GM21390 (cell line): ENCODE measurements around the gene HPSE2.
"Not testable (repeated sequence)": the region's sequence is repeated elsewhere in the genome, so short reads cannot be mapped to it uniquely, and the experiment has no call there.

Experiments used
- ATAC-seq: cut with Tn5 transposase; IDR thresholded peaks from one replicate; pipeline ENCODE4 v1.9.1; 2021; ENCODE audit not compliant: unreplicated experiment

Gene HPSE2

GRCh38 chr10:98577578-98577977, 658.1 kb downstream of the HPSE2 start:
- no peak for ATAC-seq

DNA sequence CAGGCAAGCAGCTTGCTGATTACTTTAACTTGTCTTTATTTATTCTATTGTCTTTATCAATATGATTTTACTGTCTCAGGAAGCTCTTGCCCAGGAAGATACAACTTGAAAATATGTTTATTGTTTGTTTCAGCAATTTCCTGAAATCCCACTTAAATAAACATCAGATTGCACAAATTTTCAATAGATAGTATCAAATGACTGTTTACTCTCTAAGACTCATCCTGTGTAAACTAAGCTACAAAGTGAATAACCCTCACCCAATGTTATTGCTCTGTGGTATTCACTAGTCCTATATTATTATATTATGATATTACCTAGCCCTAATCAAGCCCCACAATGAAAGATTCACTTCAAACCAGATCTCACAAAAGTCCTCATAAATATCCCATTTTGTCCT, 658.5 kb downstream of the HPSE2 start:
- no peak for ATAC-seq

GRCh38 chr10:98576096-98576495, 659.6 kb downstream of the HPSE2 start:
- no peak for ATAC-seq

DNA sequence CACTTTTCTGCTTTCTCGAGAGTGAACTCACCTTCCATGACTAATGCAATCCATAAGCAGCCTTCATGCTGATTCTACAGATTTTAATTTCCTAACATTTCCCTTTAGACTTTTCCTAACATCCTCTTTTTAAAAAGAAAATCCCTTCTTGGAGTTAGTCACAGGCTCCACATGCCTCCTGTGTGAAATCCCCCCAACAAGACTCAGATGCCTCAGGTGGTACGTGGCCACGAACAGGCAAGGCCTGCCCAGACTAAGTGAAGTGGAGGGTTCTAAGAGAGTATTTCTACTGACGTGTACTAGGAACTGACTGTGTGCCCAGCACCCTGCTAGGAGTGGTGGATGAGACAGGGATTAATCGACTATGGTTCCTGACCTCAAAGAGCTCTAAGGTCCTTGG, 663.1 kb downstream of the HPSE2 start:
- no peak for ATAC-seq

DNA sequence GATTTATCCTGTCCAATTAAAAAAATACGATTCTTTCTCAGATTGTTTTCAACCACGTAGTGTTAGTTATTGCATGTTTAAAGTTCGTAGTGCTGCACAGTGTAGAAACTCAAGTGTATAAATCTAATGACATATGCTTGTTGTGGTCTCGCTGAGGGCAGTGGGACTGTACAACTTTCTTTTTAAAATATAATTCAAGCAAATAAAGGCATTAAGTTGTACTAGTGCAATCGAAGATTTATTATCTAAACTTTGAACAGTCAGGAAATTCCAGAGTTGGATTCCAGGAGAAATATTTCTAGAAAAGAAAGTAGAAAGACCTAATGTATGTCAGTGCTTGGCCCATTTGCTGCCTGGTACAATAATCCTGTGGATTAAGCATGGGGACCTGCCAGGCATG, 664.8 kb downstream of the HPSE2 start:
- no peak for ATAC-seq

DNA sequence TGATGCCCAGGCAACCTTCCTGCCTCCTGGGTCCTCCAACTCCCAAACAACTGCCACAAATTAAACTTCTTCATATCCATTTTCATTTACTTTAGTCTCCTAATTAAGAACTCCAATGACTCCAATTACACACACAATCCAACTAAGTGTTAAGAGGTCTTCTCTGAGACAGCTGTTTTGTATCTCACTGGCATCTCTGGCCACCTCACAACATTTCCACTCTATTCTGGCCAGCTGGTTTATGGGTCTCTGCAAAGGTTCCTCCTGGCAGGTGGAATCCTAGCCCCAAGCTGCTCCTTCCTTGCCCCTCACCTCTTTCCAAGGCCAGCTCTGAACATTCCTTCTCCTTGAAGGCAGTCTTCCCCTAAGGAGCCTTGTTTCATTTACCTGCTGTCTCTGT, 665.8 kb downstream of the HPSE2 start:
- no peak for ATAC-seq

GRCh38 chr10:98568551-98568950, 667.1 kb downstream of the HPSE2 start:
- no peak for ATAC-seq

DNA sequence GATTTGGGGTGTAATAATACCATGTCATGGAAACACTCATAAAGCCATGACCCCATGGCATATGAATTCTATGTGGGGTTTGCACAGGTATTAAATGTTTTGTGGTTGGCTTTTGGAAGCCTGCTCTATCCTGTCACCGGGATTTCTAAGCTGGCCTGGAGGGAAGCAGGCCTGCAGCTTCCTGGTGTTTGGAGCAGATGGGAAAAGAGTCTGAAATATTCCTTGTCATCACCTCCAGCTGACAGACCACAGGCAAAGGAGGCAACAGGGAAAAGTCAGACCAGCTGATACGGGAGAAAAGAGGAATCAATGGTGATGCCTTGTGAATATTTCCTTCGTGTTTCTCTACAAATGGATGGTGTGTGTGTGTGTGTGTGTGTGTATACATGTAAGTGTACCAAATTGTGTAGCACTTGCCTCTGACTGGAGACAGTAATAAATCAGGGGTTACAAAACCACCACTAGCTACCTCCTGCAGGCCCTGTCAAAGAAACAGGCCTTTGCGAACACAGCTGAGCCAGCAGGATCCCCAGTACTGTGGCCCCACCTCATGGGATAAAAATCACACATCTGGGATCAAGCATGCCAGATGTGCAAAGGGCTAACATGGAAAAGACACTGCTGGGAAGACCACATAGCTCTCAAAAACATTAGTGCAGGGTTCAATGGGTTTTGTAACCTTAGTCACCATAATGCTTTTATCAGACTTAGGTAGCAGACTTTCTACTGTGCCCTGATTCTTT, 668.1 kb downstream of the HPSE2 start:
- ATAC-seq, result no peak

GRCh38 chr10:98563811-98564210, 671.8 kb downstream of the HPSE2 start:
- ATAC-seq, result no peak

DNA sequence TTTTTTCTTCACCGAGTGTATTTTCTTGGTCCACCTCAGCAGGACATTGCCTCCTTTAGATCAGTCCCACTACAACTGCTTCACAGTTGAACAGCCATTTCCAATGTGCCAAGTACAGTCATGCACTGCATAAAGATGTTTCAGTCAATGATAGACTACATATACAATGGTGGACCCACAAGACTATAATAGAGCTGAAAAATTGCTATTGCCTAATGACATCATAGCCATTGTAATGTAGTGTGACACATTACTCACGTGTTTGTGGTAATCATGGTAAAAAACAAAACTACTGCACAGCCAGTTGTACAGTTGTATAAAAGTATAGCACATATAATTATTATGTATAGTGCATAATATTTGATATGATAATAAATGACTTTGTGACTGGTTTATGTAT, 675.1 kb downstream of the HPSE2 start:
- no peak for ATAC-seq

DNA sequence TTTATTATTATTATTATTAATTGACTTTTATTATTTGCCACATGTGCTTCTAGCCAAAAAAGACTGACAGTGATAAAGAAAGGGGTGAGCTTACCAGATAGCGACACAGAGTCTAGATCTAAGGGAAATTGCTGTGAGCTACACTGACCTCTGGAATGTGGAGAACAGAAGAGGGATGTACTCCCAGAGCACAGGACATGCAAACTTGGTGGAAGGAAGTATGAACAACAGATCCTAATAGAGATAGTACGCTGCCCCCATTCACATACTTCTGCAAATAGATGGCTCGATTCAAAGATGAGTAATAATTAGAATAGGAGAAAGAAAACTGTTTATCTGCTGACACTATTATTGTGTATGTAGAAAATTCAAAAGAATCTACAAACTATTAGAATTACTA, 679.6 kb downstream of the HPSE2 start:
- ATAC-seq, result no peak

DNA sequence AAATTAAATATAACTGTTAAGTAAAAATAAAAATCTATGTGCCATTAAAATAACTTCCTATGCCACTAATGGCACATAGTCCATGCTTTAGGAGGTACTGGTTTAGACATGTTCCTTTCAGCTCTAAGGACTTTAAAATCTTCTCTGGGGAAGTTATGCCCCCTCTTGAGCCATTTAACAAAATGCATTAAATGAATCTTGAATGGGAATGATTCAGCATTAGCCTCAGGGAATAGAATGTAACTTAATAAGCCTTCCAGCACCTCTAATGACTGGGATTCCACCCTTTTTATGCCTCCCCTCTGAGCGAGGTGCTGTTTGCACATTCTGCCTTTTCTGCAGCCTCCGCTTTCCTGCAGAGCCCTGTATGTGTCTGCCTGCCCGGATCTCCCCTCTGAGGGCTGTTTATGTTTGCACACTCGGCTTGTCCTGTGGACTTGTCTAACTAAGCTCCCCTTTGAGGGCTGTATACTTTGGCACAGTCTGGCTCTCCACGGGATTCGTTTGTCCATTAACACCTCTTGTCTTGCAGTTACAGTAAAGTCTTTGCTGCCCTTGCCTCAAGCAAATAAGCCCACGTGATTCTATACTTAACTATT, 680.5 kb downstream of the HPSE2 start:
- ATAC-seq, result no peak

DNA sequence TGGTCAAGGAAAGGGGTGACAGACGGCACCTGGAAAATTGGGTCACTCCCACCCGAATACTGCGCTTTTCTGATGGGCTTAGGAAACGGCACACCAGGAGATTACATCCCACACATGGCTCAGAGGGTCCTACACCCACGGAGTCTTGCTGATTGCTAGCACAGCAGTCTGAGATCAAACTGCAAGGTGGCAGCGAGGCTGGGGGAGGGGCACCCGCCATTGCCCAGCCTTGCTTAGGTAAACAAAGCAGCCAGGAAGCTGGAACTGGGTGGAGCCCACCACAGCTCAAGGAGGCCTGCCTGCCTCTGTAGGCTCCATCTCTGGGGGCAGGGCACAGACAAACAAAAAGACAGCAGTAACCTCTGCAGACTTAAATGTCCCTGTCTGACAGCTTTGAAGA, 694.1 kb downstream of the HPSE2 start:
- not testable (repeated sequence) for ATAC-seq

- ATAC-seq, result no peak
These were observed 696.1 kb downstream of the HPSE2 start for GRCh38 chr10:98539578-98539977.

GRCh38 chr10:98538472-98538871, 697.2 kb downstream of the HPSE2 start:
- ATAC-seq, result no peak

GRCh38 chr10:98536551-98536950, 699.1 kb downstream of the HPSE2 start:
- no peak for ATAC-seq

- ATAC-seq, result no peak
These were observed 701.8 kb downstream of the HPSE2 start for GRCh38 chr10:98533746-98534445.

DNA sequence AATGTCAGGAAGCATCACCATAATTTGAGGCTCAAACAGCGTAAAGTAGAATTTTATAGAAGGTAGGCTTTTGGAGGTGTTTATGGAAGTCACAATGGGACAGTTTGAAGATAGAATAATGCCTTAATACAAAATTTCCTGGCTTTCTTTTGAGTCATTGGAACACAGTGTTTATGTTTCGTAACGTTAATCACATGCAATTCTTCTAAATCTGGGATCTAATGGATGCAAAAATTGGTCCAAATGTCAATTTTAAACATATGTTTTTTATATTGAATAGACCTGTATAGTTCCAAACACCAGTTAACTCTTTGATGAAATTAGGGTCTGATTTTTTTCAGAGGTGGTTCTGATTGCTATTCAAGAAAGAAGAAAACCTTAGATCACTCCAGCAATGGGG, 702.4 kb downstream of the HPSE2 start:
- no peak for ATAC-seq

- ATAC-seq, result no peak
These were observed 706.9 kb downstream of the HPSE2 start for GRCh38 chr10:98528805-98529183.

DNA sequence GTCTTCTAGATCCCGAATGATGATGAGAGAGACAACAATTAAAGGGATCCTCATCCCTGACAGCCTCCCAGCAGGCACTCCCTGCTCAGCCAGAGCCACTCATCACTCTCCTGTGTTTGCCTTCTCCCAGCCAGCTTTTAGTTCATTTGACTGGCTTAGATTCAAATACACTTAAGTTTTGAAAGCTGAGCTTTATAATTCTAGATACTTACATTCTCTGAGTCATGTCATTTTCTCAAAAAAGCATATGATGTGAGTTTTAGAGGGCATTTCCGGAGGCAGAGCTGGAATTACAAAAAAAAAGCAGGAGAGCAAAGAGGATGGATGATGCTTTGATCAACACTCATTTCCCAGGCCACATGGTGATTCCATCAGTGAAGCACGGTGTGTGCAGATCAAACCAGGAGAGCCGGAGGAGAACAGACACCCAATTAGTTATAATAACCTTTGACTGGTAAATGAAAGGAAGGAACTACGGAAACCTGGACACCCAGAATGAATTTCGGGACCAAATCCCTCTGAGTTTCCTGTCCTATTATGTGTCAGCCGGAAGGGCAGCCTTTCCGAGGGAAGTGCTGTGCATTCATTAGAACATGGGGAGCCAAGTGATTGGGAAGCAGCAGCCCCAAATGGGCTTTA, 707.4 kb downstream of the HPSE2 start:
- ATAC-seq, result no peak

DNA sequence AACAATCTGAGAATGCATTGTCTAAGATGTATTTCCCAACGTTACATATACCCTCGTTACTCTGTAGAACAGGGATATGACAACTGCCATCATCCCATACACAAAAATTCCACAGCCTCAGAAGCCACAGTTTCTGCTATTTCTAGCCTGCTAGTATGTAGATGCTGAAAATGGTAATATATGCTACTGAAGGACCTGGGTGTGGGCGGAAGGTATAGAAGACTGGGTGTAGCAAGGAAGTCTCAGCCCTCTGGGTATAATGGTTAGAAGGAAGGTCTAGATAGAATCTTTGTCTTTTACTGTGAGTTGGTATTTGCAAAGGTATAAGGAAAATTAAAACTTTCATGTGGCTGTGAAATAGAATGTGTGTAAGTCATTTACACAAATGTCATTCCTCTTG, 709.7 kb downstream of the HPSE2 start:
- ATAC-seq, result no peak

GRCh38 chr10:98524124-98524523, 711.5 kb downstream of the HPSE2 start:
- ATAC-seq, result no peak
